GM19023 (cell line): ENCODE measurements around the gene URAD.
A peak's percentile ranks its signal among the peaks of the same experiment; 100 is the strongest.

ENCODE experiments used
- ATAC-seq: cut with Tn5 transposase; IDR thresholded peaks from one replicate; pipeline ENCODE4 v1.9.1; 2021; ENCODE audit warnings: mild to moderate bottlenecking, moderate library complexity; ENCODE audit not compliant: unreplicated experiment

The URAD gene

GRCh38 chr13:27960362-27961226 is 27.9 kb downstream of the URAD start:
- ATAC-seq: peak; percentile 63

GRCh38 chr13:27959976-27960361 is 28.5 kb downstream of the URAD start:
- no peak for ATAC-seq

GRCh38 chr13:27956576-27957300 is 31.8 kb downstream of the URAD start:
- no peak for ATAC-seq

DNA sequence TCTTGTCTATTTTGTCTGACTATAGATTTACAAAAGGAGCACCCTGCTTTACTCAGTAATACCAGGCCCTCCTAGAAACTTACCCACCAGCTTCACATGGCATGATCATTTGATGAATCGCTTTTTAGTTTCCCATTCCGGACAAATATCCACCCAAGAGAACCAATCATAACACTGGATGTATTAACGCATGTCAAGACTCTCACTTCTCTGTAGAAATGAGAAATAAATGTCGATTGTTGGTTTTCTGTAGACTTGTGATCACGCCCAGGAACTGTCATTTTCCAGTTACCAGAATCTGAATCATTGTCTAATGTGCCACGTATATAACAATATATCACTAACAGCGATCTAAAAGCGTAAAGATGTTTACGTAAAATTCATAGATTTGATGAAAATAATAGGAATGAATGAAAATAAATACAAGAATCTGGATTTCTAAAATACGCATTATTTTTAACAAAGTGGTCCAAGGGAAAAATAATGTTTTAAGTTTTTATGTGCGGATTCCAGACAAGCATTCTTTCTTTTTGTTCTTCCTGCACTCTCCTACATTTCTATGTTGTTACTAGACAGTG is 33.4 kb downstream of the URAD start:
- no peak for ATAC-seq

DNA sequence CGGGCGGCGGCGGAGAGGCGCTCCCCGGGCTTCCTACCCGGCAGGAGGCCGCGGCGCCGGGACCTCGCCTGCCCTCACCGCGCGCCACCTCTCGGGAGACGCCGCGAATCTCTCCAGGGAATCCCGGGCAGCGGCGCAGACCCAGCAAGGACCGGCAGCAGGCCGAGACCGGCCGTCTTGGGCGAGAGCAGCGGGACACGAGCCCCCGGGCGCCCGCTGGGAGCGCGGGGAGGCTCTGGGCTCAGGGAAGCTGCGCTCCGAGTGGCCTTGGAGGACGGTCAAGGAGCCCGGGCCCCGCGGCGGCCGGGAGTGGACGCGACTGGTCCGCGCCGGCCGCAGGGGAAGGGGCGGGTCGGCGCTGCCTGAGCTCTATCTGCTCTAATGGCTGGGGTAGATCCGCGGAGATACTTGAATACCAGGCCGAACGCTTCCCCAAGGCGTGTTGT is 34.1 kb downstream of the URAD start:
- ATAC-seq: peak; percentile 19

- ATAC-seq: peak; percentile 89
Measured at GRCh38 chr13:27953676-27954405, 34.7 kb downstream of the URAD start.

- peak; percentile 15 for ATAC-seq
Measured at GRCh38 chr13:27952876-27953675, 35.4 kb downstream of the URAD start.

DNA sequence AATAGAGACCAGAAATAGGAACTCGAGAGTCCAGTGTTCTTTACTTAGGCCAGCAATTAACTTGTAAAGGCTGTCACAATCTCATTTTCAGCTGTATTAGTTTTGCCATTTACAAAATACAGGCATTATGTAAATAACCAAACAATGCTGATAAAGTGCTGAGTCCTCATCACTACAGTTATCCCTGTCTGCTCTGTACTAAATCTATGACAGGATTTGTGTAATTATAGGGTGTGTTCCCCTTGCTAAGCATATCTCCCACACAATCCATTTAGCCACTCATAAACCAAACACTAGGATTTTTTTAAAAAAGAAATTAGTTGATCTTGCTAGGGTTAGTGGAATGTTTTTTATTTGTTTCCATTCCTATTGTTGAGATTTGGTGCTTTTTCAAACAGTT is 45.5 kb downstream of the URAD start:
- no peak for ATAC-seq

- ATAC-seq: no peak
Measured at GRCh38 chr13:27933580-27934328, 54.7 kb downstream of the URAD start.

- ATAC-seq: no peak
Measured at GRCh38 chr13:27933118-27933517, 55.4 kb downstream of the URAD start.

DNA sequence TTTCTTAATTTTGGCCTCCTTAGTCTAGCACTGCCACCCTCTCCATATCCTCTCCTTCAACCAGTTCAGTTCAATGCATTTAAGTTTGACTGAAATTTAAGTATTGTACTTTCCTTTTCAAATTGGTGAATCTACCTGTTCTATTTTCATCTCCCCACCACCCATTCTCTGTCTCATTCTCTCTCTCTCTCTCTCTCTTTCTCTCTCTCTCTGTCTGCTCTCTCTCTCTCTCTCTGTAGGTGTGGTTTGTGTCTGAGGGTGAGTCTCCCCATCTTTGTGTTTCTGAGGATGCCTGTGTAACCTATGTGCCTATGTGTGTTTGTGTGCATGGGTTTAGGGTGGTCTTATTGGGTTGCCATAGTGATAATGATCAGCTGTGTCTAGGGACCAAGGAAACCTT is 58.6 kb downstream of the URAD start:
- ATAC-seq: no peak

DNA sequence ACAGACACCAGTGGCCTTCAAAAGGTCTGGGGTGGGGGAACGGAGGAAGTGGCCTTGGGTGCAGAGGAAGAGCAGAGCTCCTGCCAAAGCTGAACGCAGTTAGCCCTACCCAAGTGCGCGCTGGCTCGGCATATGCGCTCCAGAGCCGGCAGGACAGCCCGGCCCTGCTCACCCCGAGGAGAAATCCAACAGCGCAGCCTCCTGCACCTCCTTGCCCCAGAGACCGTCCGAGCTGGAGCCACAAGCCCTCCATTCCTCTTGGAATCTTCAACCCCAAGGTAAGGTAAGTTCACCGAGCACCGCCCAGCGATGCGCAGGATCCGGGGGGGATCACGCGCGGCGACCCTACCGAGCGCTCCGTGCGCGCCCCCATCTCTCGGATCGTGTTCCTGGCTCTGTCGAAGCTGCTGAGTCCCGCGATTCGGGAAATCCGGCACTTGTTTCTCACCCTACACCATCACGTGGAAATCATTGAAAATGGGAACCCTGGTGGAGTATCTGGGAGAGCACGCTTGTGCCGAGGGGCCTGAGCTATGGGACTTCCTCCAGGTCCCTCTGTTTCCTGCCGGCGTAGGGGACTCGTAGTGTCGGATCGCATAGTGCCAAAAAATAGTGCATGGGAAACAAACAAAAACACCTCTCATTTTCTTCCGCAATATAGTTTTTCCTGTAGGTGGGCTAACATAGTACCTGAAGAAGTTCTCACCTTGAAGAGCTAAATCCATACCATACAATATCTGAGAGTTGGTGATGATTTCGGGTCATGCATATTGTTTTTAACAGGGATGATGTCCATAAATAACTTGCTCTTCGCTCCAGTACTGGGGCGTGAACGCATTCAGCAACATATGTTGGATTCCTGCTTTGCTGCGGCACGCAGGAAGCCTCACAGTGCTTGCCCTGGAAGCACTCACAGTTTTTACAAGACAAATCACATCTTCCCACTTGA is 59.4 kb downstream of the URAD start:
- no peak for ATAC-seq

GRCh38 chr13:27928353-27928804 is 60.1 kb downstream of the URAD start:
- ATAC-seq: no peak
